Activated T-cell treated with anti-CD3 and anti-CD28 coated beads for 4 hours (primary cell): ENCODE data around the gene TOMM7.
A peak's percentile ranks its signal among the peaks of the same experiment; 100 is the strongest.

Experiments used
- DNase-seq: peaks from one replicate; pipeline ENCODE4 v3.0.0-alpha.2; 2020

Gene TOMM7

GRCh38 chr7:22822486-22823141 lies at the start of gene TOMM7:
TSS of gene TOMM7 (minus strand) at chr7:22822849. CDS start at chr7:22822779, 70 bp downstream.
- DNase-seq: peak; percentile 77

- DNase-seq: no peak
Observed at GRCh38 chr7:22872096-22872807, 49.6 kb upstream of the TOMM7 start.

- no peak for DNase-seq
Observed at GRCh38 chr7:22871661-22872060, 49.0 kb upstream of the TOMM7 start.

- no peak for DNase-seq
Observed at GRCh38 chr7:22868509-22868908, 45.9 kb upstream of the TOMM7 start.

- DNase-seq: no peak
Observed at GRCh38 chr7:22867589-22867988, 44.9 kb upstream of the TOMM7 start.

GRCh38 chr7:22867003-22867402 lies 44.4 kb upstream of the TOMM7 start:
- no peak for DNase-seq

- DNase-seq: no peak
Observed at GRCh38 chr7:22865602-22865960, 42.9 kb upstream of the TOMM7 start.

GRCh38 chr7:22864855-22865601 lies 42.4 kb upstream of the TOMM7 start:
- DNase-seq: no peak

GRCh38 chr7:22864301-22864700 lies 41.7 kb upstream of the TOMM7 start:
- DNase-seq: no peak

GRCh38 chr7:22863156-22863899 lies 40.7 kb upstream of the TOMM7 start:
- DNase-seq: no peak

- no peak for DNase-seq
Observed at GRCh38 chr7:22861576-22861975, 38.9 kb upstream of the TOMM7 start.

GRCh38 chr7:22860784-22861482 lies 38.3 kb upstream of the TOMM7 start:
- DNase-seq: no peak

- no peak for DNase-seq
Observed at GRCh38 chr7:22860337-22860736, 37.7 kb upstream of the TOMM7 start.

- DNase-seq: no peak
Observed at GRCh38 chr7:22859641-22860290, 37.1 kb upstream of the TOMM7 start.

- DNase-seq: no peak
Observed at GRCh38 chr7:22858640-22859561, 36.3 kb upstream of the TOMM7 start.

- DNase-seq: no peak
Observed at GRCh38 chr7:22858274-22858639, 35.6 kb upstream of the TOMM7 start.

- no peak for DNase-seq
Observed at GRCh38 chr7:22856416-22856815, 33.8 kb upstream of the TOMM7 start.

GRCh38 chr7:22855049-22855392 lies 32.4 kb upstream of the TOMM7 start:
- DNase-seq: no peak

GRCh38 chr7:22854158-22855048 lies 31.8 kb upstream of the TOMM7 start:
- DNase-seq: peak; percentile 69

- no peak for DNase-seq
Observed at GRCh38 chr7:22853674-22854157, 31.1 kb upstream of the TOMM7 start.
